ENCODE data around the gene ANKRD13C.
A peak's percentile ranks its signal among the peaks of the same experiment; 100 is the strongest.
"Not testable (repeated sequence)": the region's sequence is repeated elsewhere in the genome, so short reads cannot be mapped to it uniquely, and the experiment has no call there.

The ANKRD13C gene

GRCh38 chr1:70372426-70372825 is 17.9 kb upstream of the ANKRD13C start:
- DNase-seq (ENCODE audit: extremely low read depth, low read depth), result no peak
- no peak for TF ChIP-seq CTCF (IDR thresholded peaks at IDR 0.05; ENCODE audit: low read depth, low read length)

GRCh38 chr1:70371586-70371985 is 17.1 kb upstream of the ANKRD13C start:
- DNase-seq (ENCODE audit: extremely low read depth, low read depth), result not testable (repeated sequence)

- DNase-seq (ENCODE audit: extremely low read depth, low read depth), result not testable (repeated sequence)
Observed at GRCh38 chr1:70367397-70367796, 12.9 kb upstream of the ANKRD13C start.

GRCh38 chr1:70366997-70367396 is 12.5 kb upstream of the ANKRD13C start:
- not testable (repeated sequence) for DNase-seq (ENCODE audit: extremely low read depth, low read depth)

GRCh38 chr1:70366425-70366952 is 12.0 kb upstream of the ANKRD13C start:
- DNase-seq (ENCODE audit: extremely low read depth, low read depth), result not testable (repeated sequence)

GRCh38 chr1:70364439-70364838 is 9.9 kb upstream of the ANKRD13C start:
- DNase-seq (ENCODE audit: extremely low read depth, low read depth), result no peak

GRCh38 chr1:70361727-70362398 is 7.3 kb upstream of the ANKRD13C start:
- peak; percentile 12 for DNase-seq (ENCODE audit: extremely low read depth, low read depth)

More at GRCh38 chr1:70364439-70364838, 9.9 kb upstream of the ANKRD13C start:
- no peak for TF ChIP-seq CTCF (IDR thresholded peaks at IDR 0.05; ENCODE audit: low read depth, low read length)

GRCh38 chr1:70360321-70360720 is 5.8 kb upstream of the ANKRD13C start:
- no peak for TF ChIP-seq CTCF (IDR thresholded peaks at IDR 0.05; ENCODE audit: low read depth, low read length)
- no peak for DNase-seq (ENCODE audit: extremely low read depth, low read depth)

More at GRCh38 chr1:70361727-70362398, 7.3 kb upstream of the ANKRD13C start:
- no peak for TF ChIP-seq CTCF (IDR thresholded peaks at IDR 0.05; ENCODE audit: low read depth, low read length)

GRCh38 chr1:70358921-70359564 is 4.5 kb upstream of the ANKRD13C start:
- no peak for TF ChIP-seq CTCF (IDR thresholded peaks at IDR 0.05; ENCODE audit: low read depth, low read length)
- DNase-seq (ENCODE audit: extremely low read depth, low read depth), result no peak

All from AG09319 (cell line).